A673 (cell line): ENCODE measurements around the gene ANLN.

Source experiments
- CTCF ChIP-seq: fragments of 300-800, 200-600 bp; sonication (generic); conservative IDR thresholded peaks from 2 replicates; pipeline ENCODE4 v1.5.1; 2017; ENCODE audit warnings: low read depth, mild to moderate bottlenecking, antibody characterized with exemption, low read length, moderate library complexity, mixed read lengths
- EZH2 ChIP-seq: fragments of 200-600 bp; sonication (generic); IDR thresholded peaks from 2 replicates; pipeline ENCODE4 v1.6.1; 2017; ENCODE audit warnings: borderline replicate concordance, low read depth, mild to moderate bottlenecking, mixed read lengths, antibody characterized with exemption, low read length; ENCODE audit not compliant: poor library complexity, severe bottlenecking

GRCh38 chr7:36348771-36349170 lies 40.9 kb upstream of the ANLN start:
- TF ChIP-seq CTCF, result no peak
- TF ChIP-seq EZH2, result no peak
